ENCODE data around the gene ARHGEF28. TPM values are rescaled to one million over a fixed set of nuclear protein-coding genes. Genes with fewer than 3 reads are reported as not detected.

Gene ARHGEF28
- total RNA-seq, 1 experiment from 2014 or later = 6.1 TPM

DNA sequence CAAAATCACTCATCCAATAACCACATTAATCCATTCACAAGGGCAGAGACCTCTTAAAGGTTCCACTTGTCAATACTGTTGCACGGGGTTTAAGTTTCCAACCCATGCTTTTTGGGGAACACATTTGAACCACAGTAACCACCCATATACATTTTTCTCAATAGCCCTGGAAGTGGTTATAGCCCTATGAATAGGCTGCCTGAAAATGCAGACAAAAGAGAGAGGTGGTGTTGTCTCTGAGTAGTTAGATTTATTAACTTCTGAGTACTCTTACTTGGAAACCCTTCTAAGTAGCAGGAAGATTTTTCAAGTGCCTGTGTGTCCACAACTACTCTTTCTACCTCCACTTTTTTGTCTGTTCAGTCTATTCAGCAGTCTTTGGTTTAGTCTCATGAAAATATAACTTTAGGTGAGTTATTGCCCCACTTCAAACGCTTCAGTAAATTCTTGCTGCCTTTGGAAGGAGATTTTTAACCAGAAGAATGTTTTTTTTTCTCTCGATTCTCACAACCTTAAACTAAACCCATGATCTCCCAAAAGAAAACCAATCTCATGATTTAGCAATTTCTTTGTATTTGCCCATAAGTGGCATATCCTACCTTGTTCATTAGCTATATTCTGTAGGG, 42.6 kb downstream of the ARHGEF28 start:
- Histone ChIP-seq H3K4me1 (ENCODE audit: control insufficient read depth in 1 of 2, insufficient read depth in 2 of 2, low read length in 2 of 2) (peaks cover 1 to 13% of the 10 kb centered on the region in 2 experiments), H3K9ac (ENCODE audit: low read length) (no peak overlapping the region), H3K9me2 (ENCODE audit: insufficient read depth) (no peaks in the 10 kb centered on the region), H3K4me2 (ENCODE audit: low read length) (no peak overlapping the region), H3K4me3 (replicated peaks in 1 of 2; ENCODE audit: low read depth in 1 of 2, low read length in 2 of 2) (no peak overlapping the region), H3K27me3 (ENCODE audit: insufficient read depth, low read length) (no peaks in the 10 kb centered on the region), H3K36me3 (ENCODE audit: control insufficient read depth in 1 of 2, insufficient read depth in 2 of 2, low read length in 2 of 2) (no peaks in the 10 kb centered on the region), H4K20me1 (ENCODE audit: insufficient read depth) (no peaks in the 10 kb centered on the region), H3K27ac (ENCODE audit: low read depth, low read length) (no peak overlapping the region), H3K9me3 (ENCODE audit: control insufficient read depth in 1 of 2, insufficient read depth in 1 of 2, low read depth in 1 of 2, low read length in 2 of 2) (no peaks in the 10 kb centered on the region), H2AFZ (ENCODE audit: low read depth, low read length, poor library complexity, severe bottlenecking) (no peak overlapping the region), H3K79me2 (ENCODE audit: insufficient read depth, low read length) (no peaks in the 10 kb centered on the region)
- ChIA-PET CTCF (no interaction called here), POLR2A (no interaction called here), RAD21 (ENCODE audit: low non-redundant PET in 1 of 2, low total read pairs in 2 of 2, uncharacterized antibody in 2 of 2, unreplicated experiment in 2 of 2) (no interaction called here)
- TF ChIP-seq ZFX (IDR thresholded peaks at IDR 0.05) (no peak), EGR1 (IDR thresholded peaks at IDR 0.05; ENCODE audit: low read depth) (no peak), JUND (IDR thresholded peaks at IDR 0.05) (no peak), SRF (IDR thresholded peaks at IDR 0.05; ENCODE audit: low read depth) (no peak), SP1 (IDR thresholded peaks at IDR 0.05; ENCODE audit: low read depth) (no peak), TCF7L2 (IDR thresholded peaks at IDR 0.05; ENCODE audit: borderline replicate concordance, extremely low read depth, insufficient read depth, insufficient read length) (no peak), ZBTB33 (IDR thresholded peaks at IDR 0.05; ENCODE audit: extremely low read depth, insufficient replicate concordance, low read length) (no peak), EZH2phosphoT487 (IDR thresholded peaks at IDR 0.05; ENCODE audit: borderline replicate concordance) (no peak), YY1 (IDR thresholded peaks at IDR 0.05; ENCODE audit: extremely low read depth, insufficient replicate concordance, low read depth, low read length) (no peak), FOSL1 (IDR thresholded peaks at IDR 0.05; ENCODE audit: low read depth) (no peak), POLR2A (IDR thresholded peaks at IDR 0.05; ENCODE audit: borderline replicate concordance, extremely low read depth, insufficient read depth, insufficient read length) (no peak), RAD21 (IDR thresholded peaks at IDR 0.05; ENCODE audit: low read depth) (no peak), SIN3A (IDR thresholded peaks at IDR 0.05; ENCODE audit: low read depth) (no peak), POLR2AphosphoS5 (IDR thresholded peaks at IDR 0.05; ENCODE audit: low read depth, low read length) (no peak)
- TF ChIP-seq, protein P1, sequence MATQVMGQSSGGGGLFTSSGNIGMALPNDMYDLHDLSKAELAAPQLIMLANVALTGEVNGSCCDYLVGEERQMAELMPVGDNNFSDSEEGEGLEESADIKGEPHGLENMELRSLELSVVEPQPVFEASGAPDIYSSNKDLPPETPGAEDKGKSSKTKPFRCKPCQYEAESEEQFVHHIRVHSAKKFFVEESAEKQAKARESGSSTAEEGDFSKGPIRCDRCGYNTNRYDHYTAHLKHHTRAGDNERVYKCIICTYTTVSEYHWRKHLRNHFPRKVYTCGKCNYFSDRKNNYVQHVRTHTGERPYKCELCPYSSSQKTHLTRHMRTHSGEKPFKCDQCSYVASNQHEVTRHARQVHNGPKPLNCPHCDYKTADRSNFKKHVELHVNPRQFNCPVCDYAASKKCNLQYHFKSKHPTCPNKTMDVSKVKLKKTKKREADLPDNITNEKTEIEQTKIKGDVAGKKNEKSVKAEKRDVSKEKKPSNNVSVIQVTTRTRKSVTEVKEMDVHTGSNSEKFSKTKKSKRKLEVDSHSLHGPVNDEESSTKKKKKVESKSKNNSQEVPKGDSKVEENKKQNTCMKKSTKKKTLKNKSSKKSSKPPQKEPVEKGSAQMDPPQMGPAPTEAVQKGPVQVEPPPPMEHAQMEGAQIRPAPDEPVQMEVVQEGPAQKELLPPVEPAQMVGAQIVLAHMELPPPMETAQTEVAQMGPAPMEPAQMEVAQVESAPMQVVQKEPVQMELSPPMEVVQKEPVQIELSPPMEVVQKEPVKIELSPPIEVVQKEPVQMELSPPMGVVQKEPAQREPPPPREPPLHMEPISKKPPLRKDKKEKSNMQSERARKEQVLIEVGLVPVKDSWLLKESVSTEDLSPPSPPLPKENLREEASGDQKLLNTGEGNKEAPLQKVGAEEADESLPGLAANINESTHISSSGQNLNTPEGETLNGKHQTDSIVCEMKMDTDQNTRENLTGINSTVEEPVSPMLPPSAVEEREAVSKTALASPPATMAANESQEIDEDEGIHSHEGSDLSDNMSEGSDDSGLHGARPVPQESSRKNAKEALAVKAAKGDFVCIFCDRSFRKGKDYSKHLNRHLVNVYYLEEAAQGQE (IDR thresholded peaks at IDR 0.05; ENCODE audit: low read depth) = no peak
- ATAC-seq (no peak), DNase-seq (ENCODE audit: low read depth, low spot score) (no peak)
- no TSS peak for BruUV-seq (replicated peaks)
- intact Hi-C loops (cut with micrococcal nuclease) = no loop called here
